GM23338 (cell line): Measurements from ENCODE around the gene MAPK6.

Experiments used
- CREB1 ChIP-seq: fragments of 250-450 bp; sonication (Bioruptor Pico); IDR thresholded peaks from 2 replicates; pipeline ENCODE4 v1.5.0; 2020; ENCODE audit warnings: low read depth, mild to moderate bottlenecking, moderate library complexity
- CTCF ChIP-seq, 2 experiments: fragments of 200-600 bp in 1 of 2; sonication (generic) in 1 of 2; conservative IDR thresholded peaks; 2 replicates each; pipeline versions ENCODE4 v1.5.1 to v1.6.1; 2016 to 2017; ENCODE audit warnings: antibody characterized with exemption in 2 of 2, low read depth in 2 of 2, mild to moderate bottlenecking in 2 of 2, moderate library complexity in 1 of 2
- ETS1 ChIP-seq: IDR thresholded peaks from 2 replicates; pipeline ENCODE4 v1.6.1; 2016; ENCODE audit warnings: antibody characterized with exemption
- EZH2 ChIP-seq: fragments of 200-600 bp; sonication (generic); IDR thresholded peaks from one replicate; pipeline ENCODE4 v1.8.0; 2017; ENCODE audit warnings: antibody characterized with exemption, mild to moderate bottlenecking, low read depth; ENCODE audit not compliant: unreplicated experiment
- EZH2phosphoT487 ChIP-seq: fragments of 200-600 bp; sonication (generic); IDR thresholded peaks from one replicate; pipeline ENCODE4 v1.8.1; 2018; ENCODE audit warnings: antibody characterized with exemption; ENCODE audit not compliant: unreplicated experiment
- POLR2AphosphoS5 ChIP-seq: IDR thresholded peaks from 2 replicates; pipeline ENCODE4 v1.6.1; 2016; ENCODE audit warnings: antibody characterized with exemption, low read depth
- REST ChIP-seq: IDR thresholded peaks from one replicate; pipeline ENCODE4 v1.6.1; 2018; ENCODE audit warnings: antibody characterized with exemption; ENCODE audit not compliant: unreplicated experiment
- ZNF331 ChIP-seq: fragments of 250-450 bp; sonication (Bioruptor Pico); IDR thresholded peaks from 2 replicates; pipeline ENCODE4 v1.5.0; 2020; ENCODE audit warnings: low read depth, mild to moderate bottlenecking, moderate library complexity

GRCh38 chr15:51971375-51972133 lies 47.5 kb upstream of the MAPK6 start, which contains the start of gene LEO1:
- TF ChIP-seq REST (no peak), CTCF (conservative IDR thresholded peaks at IDR 0.05; ENCODE audit: low read depth in 2 of 2) (peak; percentile 30 to 35; a peak in 3 of 4 replicates), POLR2AphosphoS5 (peak; percentile 92; the same call in 1 of the 2 replicates), EZH2 (no peak), ETS1 (peak; percentile 82), ZNF331 (CRISPR knock-in tag) (no peak), CREB1 (peak; percentile 20; the same call in 1 of the 2 replicates), EZH2phosphoT487 (no peak)
